K562 (cell line): ENCODE results near the gene STX11. TPM values are rescaled to one million over a fixed set of nuclear protein-coding genes. Genes with fewer than 3 reads are reported as not detected.

Experiments
- BCL6 ChIP-seq: fragments of 250-450 bp; sonication (Bioruptor Pico); IDR thresholded peaks from 2 replicates; pipeline ENCODE4 v1.4.0; 2020
- BRD9 ChIP-seq: fragments of 450-650 bp; IDR thresholded peaks from 2 replicates; pipeline ENCODE4 v1.6.1; 2018; ENCODE audit warnings: low read depth; ENCODE audit not compliant: partially characterized antibody
- DACH1 ChIP-seq: fragments of 450-650 bp; IDR thresholded peaks from 2 replicates; pipeline ENCODE4 v1.6.1; 2018; ENCODE audit not compliant: partially characterized antibody
- GTF3C2 ChIP-seq: IDR thresholded peaks from 3 replicates; pipeline ENCODE4 v1.6.1; 2011; ENCODE audit warnings: borderline replicate concordance, mild to moderate bottlenecking, moderate library complexity; ENCODE audit not compliant: insufficient read length; ENCODE audit errors: extremely low read depth
- HNRNPLL ChIP-seq: fragments of 200-400 bp; formaldehyde crosslinking; IDR thresholded peaks from 2 replicates; pipeline ENCODE4 v1.6.1; 2017; ENCODE audit warnings: low read length, low read depth, mild to moderate bottlenecking; ENCODE audit not compliant: poor library complexity, severe bottlenecking
- MXD1 ChIP-seq: fragments of 250-450 bp; sonication (Bioruptor Pico); IDR thresholded peaks from 2 replicates; pipeline ENCODE4 v1.8.0; 2021; ENCODE audit warnings: borderline replicate concordance, mild to moderate bottlenecking, moderate library complexity; ENCODE audit not compliant: poor library complexity, severe bottlenecking
- NFIX ChIP-seq: fragments of 250-450 bp; sonication (Bioruptor Pico); IDR thresholded peaks from 2 replicates; pipeline ENCODE4 v1.4.0; 2020; ENCODE audit warnings: low read depth, mild to moderate bottlenecking, moderate library complexity
- POLR2A ChIP-seq: fragments of 450-650 bp; conservative IDR thresholded peaks from 2 replicates; pipeline ENCODE4 v1.6.1; 2016
- RNF2 ChIP-seq: sonication (generic); IDR thresholded peaks from 2 replicates; pipeline ENCODE4 v1.6.1; 2016
- SP2 ChIP-seq: IDR thresholded peaks from 2 replicates; pipeline ENCODE4 v1.6.1; 2011; ENCODE audit warnings: mild to moderate bottlenecking, low read depth, low read length, moderate library complexity; ENCODE audit not compliant: poor library complexity, severe bottlenecking; ENCODE audit errors: extremely low read depth
- ZBED1 ChIP-seq: IDR thresholded peaks from 2 replicates; pipeline ENCODE4 v1.6.1; 2014
- ZKSCAN1 ChIP-seq: fragments of 150-350 bp; IDR thresholded peaks from 2 replicates; pipeline ENCODE4 v1.6.1; 2016; ENCODE audit warnings: low read depth, low read length
- ZNF318 ChIP-seq, 2 experiments: fragments of 450-650 bp; IDR thresholded peaks; 2 replicates each; pipeline ENCODE4 v1.6.1; 2016; ENCODE audit warnings: mild to moderate bottlenecking in 2 of 2, borderline replicate concordance in 1 of 2, low read depth in 1 of 2, moderate library complexity in 1 of 2
- ZNF655 ChIP-seq: fragments of 250-450 bp; sonication (Bioruptor Pico); IDR thresholded peaks from 2 replicates; pipeline ENCODE4 v1.5.0; 2021
- ZNF696 ChIP-seq: fragments of 250-450 bp; sonication (Bioruptor Pico); conservative IDR thresholded peaks from 2 replicates; pipeline ENCODE4 v1.4.0; 2020; ENCODE audit warnings: mild to moderate bottlenecking, moderate library complexity
- polyA plus RNA-seq, 8 experiments: library from polyadenylated mRNA; depleted of rRNA in 4 of 8; stranded (reverse) in 5 of 8; unstranded in 3 of 8; fragments of >200 nt; fragmentation: Nextera tagmentation in 2 of 8; fragmentation: Illumina TruSeq in 1 of 8; extraction: Ambion mirVana in 2 of 8; extraction: Trizol in 1 of 8; gene quantifications; 2 replicates each; pipeline versions ENCODE4 v1.2.1 to v1.2.3, GENCODE V29; 2011 to 2014; ENCODE audit warnings: inconsistent platforms in 1 of 8, missing spikeins in 1 of 8
- total RNA-seq, 7 experiments: library from RNA; depleted of rRNA in 6 of 7; stranded (reverse); fragments of >200 nt in 6 of 7; fragmentation: Illumina TruSeq in 2 of 7; extraction: Trizol in 2 of 7; gene quantifications; 2 replicates each; pipeline versions ENCODE4 v1.2.1 to v1.2.3, GENCODE V29; 2011 to 2021; ENCODE audit warnings: low replicate concordance in 1 of 7

Gene STX11
- total and polyA plus RNA-seq, 9 of the 15 experiments (the other 6 are each of a cell fraction or from before 2014, with no cell fraction given), result 0.06 to 0.73 (median 0.40) TPM

GRCh38 chr6:144215932-144216667, 65.8 kb downstream of the STX11 start (continued):
- TF ChIP-seq HNRNPLL (peak; percentile 82), RNF2 (peak; percentile 83), BCL6 (no peak), MXD1 (CRISPR knock-in tag) (no peak), ZNF318 (IDR thresholded peaks at IDR 0.05; ENCODE audit: borderline replicate concordance in 1 of 2, low read depth in 1 of 2) (no peak), GTF3C2 (peak; percentile 92), SP2 (no peak), ZNF696 (CRISPR knock-in tag) (no peak), DACH1 (no peak), ZNF655 (CRISPR knock-in tag) (no peak), BRD9 (peak; percentile 97), NFIX (no peak), POLR2A (peak; percentile 67), ZBED1 (no peak), ZKSCAN1 (peak; percentile 56; the same call in 1 of the 2 replicates)
